GM12878 (cell line): ENCODE results near the gene TMEM91. TPM values are rescaled to one million over a fixed set of nuclear protein-coding genes. Genes with fewer than 3 reads are reported as not detected.

ENCODE experiments used
- ATAC-seq: fragments of 200-7000 bp; cut with Tn5 transposase; 3 replicates; pipeline ENCODE4 v1.9.1; 2020; ENCODE audit warnings: mild to moderate bottlenecking, moderate library complexity
- BruUV-seq: library from RNA; stranded (reverse); fragments of 400-500 nt; replicated peaks from 2 replicates; lab custom pipeline; 2021; lab: Mats Ljungman, UMichigan
- CTCF ChIA-PET: fragments of 300-600 bp; sonication (Branson Sonifier 250); formaldehyde crosslinking; extraction: SDS; loops from one replicate; lab custom pipeline; 2021; ENCODE audit warnings: inconsistent platforms; lab: Yijun Ruan, JAX
- POLR2A ChIA-PET: fragments of 350-600 bp; formaldehyde crosslinking; extraction: SDS; loops from one replicate; lab custom pipeline; 2021; ENCODE audit warnings: inconsistent platforms; lab: Charles Lee
- RAD21 ChIA-PET: fragments of 300-600 bp; sonication (Branson Sonifier 250); formaldehyde crosslinking; loops from one replicate; lab custom pipeline; 2023; ENCODE audit warnings: antibody characterized with exemption; ENCODE audit not compliant: unreplicated experiment; lab: Charles Lee
- SMC1A ChIA-PET: fragments of 300-600 bp; sonication (Branson Sonifier 250); formaldehyde crosslinking; loops from one replicate; lab custom pipeline; 2023; ENCODE audit not compliant: unreplicated experiment, uncharacterized antibody; lab: Charles Lee
- DNase-seq: peaks from one replicate; pipeline ENCODE4 v3.0.0-alpha.2; 2011; ENCODE audit warnings: low read depth, low spot score
- FAIRE-seq: peaks from 3 replicates; lab custom pipeline; 2011; peaks lifted over from hg19 to GRCh38; lab: Jason Lieb, UNC
- H2AFZ ChIP-seq: 2 replicates; pipeline ENCODE4 v1.6.0; 2011; ENCODE audit warnings: low read depth, low read length, control low read depth; ENCODE audit not compliant: control insufficient read depth
- H3K27ac ChIP-seq: 2 replicates; pipeline ENCODE4 v1.5.1; 2011; ENCODE audit warnings: control low read depth; ENCODE audit not compliant: control insufficient read depth, insufficient read depth
- H3K27me3 ChIP-seq, 2 experiments: replicated peaks in 1 of 2; 2 replicates each; pipeline versions ENCODE4 v1.6.0 to v1.6.1; 2011; ENCODE audit warnings: low read length in 1 of 2; ENCODE audit not compliant: control insufficient read depth in 2 of 2, insufficient read depth in 2 of 2
- H3K36me3 ChIP-seq, 2 experiments: 2 replicates each; pipeline ENCODE4 v1.5.1; 2011; ENCODE audit warnings: low read length in 1 of 2; ENCODE audit not compliant: control insufficient read depth in 2 of 2, insufficient read depth in 2 of 2
- H3K4me1 ChIP-seq: 2 replicates; pipeline ENCODE4 v1.6.1; 2011; ENCODE audit warnings: mild to moderate bottlenecking, low read length, moderate library complexity, mixed read lengths; ENCODE audit not compliant: control insufficient read depth, insufficient read depth
- H3K4me2 ChIP-seq: 2 replicates; pipeline ENCODE4 v1.6.0; 2011; ENCODE audit warnings: control low read depth; ENCODE audit not compliant: control insufficient read depth, insufficient read depth
- H3K4me3 ChIP-seq: fragments of 200-600 bp; sonication (generic); 2 replicates; pipeline ENCODE4 v1.5.1; 2016
- H3K79me2 ChIP-seq: 2 replicates; pipeline ENCODE4 v1.6.0; 2011; ENCODE audit warnings: low read length; ENCODE audit not compliant: control insufficient read depth, insufficient read depth
- H3K9ac ChIP-seq: 2 replicates; pipeline ENCODE4 v1.8.0; 2011; ENCODE audit warnings: low read length, control low read depth, mixed read lengths; ENCODE audit not compliant: control insufficient read depth, insufficient read depth
- H3K9me3 ChIP-seq: replicated peaks from 3 replicates; pipeline ENCODE4 v1.5.1; 2011; ENCODE audit warnings: mild to moderate bottlenecking, low read length; ENCODE audit not compliant: control insufficient read depth, insufficient read depth
- H4K20me1 ChIP-seq: 2 replicates; pipeline ENCODE4 v1.6.0; 2011; ENCODE audit not compliant: control insufficient read depth, insufficient read depth
- CEBPB ChIP-seq, 2 experiments: fragments of 150-350 bp in 1 of 2; IDR thresholded peaks; 2 replicates each; pipeline ENCODE4 v1.6.1; 2012 to 2014; ENCODE audit warnings: low read depth in 2 of 2, low read length in 2 of 2, borderline replicate concordance in 1 of 2, inconsistent platforms in 1 of 2
- CHD2 ChIP-seq: IDR thresholded peaks from 2 replicates; pipeline ENCODE4 v1.6.1; 2011; ENCODE audit warnings: low read depth, low read length, improper control_type of control experiment, borderline replicate concordance
- JUNB ChIP-seq: IDR thresholded peaks from 2 replicates; pipeline ENCODE4 v1.6.1; 2016; ENCODE audit warnings: antibody characterized with exemption, mild to moderate bottlenecking
- NR2C1 ChIP-seq: fragments of 450-650 bp; IDR thresholded peaks from 2 replicates; pipeline ENCODE4 v1.6.1; 2017; ENCODE audit warnings: antibody characterized with exemption, mild to moderate bottlenecking, moderate library complexity
- RUNX3 ChIP-seq: IDR thresholded peaks from 2 replicates; pipeline ENCODE4 v1.6.1; 2012; ENCODE audit warnings: low read length, inconsistent platforms
- SMAD1 ChIP-seq: fragments of 450-650 bp; IDR thresholded peaks from 2 replicates; pipeline ENCODE4 v1.6.1; 2018; ENCODE audit warnings: mild to moderate bottlenecking, low read depth; ENCODE audit not compliant: partially characterized antibody
- TCF7 ChIP-seq: IDR thresholded peaks from 2 replicates; pipeline ENCODE4 v1.6.1; 2014; ENCODE audit warnings: antibody characterized with exemption, borderline replicate concordance
- ZBED1 ChIP-seq: IDR thresholded peaks from 2 replicates; pipeline ENCODE4 v1.6.1; 2016; ENCODE audit warnings: borderline replicate concordance
- WGBS: methylation state at CpG from one replicate; pipeline ENCODE4 v1.1.6; 2016; ENCODE audit warnings: low lambda C conversion rate; ENCODE audit not compliant: insufficient replicate concordance, insufficient coverage; ENCODE audit errors: missing lambda C conversion rate; 5-methylcytosine and 5-hydroxymethylcytosine counted together
- in situ Hi-C: fragments of 300-500 bp; cut with MboI; formaldehyde crosslinking; loops from 9 replicates; pipeline ENCODE4 v1.14.3; 2018; ENCODE audit warnings: mixed read lengths
- intact Hi-C: fragments of 100-400 bp; cut with micrococcal nuclease; formaldehyde crosslinking; loops from one replicate; pipeline ENCODE4 v1.14.2; 2022; ENCODE audit not compliant: unreplicated experiment
- polyA plus RNA-seq, 11 experiments: library from polyadenylated mRNA; depleted of rRNA in 4 of 11; unstranded in 6 of 11; stranded (reverse) in 5 of 11; fragments of >200 nt; fragmentation: Nextera tagmentation in 4 of 11; fragmentation: Illumina TruSeq in 1 of 11; extraction: Ambion mirVana in 4 of 11; extraction: Trizol in 1 of 11; gene quantifications; 1 replicate in 1 of 11; 2 replicates in 10 of 11; pipeline versions ENCODE4 v1.2.1 to v1.2.3, GENCODE V29; 2011 to 2016; ENCODE audit warnings: inconsistent platforms in 2 of 11, missing spikeins in 2 of 11, low read depth in 1 of 11
- total RNA-seq, 4 experiments: library from RNA; depleted of rRNA in 3 of 4; stranded (reverse); fragments of >200 nt in 3 of 4; fragmentation: Illumina TruSeq in 1 of 4; extraction: Trizol in 1 of 4; gene quantifications; 2 replicates each; pipeline versions ENCODE4 v1.2.1 to v1.2.3, GENCODE V29; 2013 to 2021
- TF ChIP-seq, protein P1 (sequence below): fragments of 450-650 bp; formaldehyde crosslinking; IDR thresholded peaks from 2 replicates; pipeline ENCODE4 v1.5.0; 2022; ENCODE audit warnings: mild to moderate bottlenecking, missing genetic modification characterization

TMEM91 gene
- total and polyA plus RNA-seq, 10 of the 15 experiments (the other 5 are each of a cell fraction or from before 2014, with no cell fraction given): 1.5 to 5.5 (median 2.7) TPM

GRCh38 chr19:41416194-41416674 is 39.9 kb downstream of the TMEM91 start:
- no peak overlapping the region for H2AFZ ChIP-seq
- RAD21 ChIA-PET: no interaction called here
- no peaks in the 10 kb centered on the region for H3K4me1 ChIP-seq
- SMC1A ChIA-PET: no interaction called here
- intact Hi-C loops (no loop called here), in situ Hi-C loops (no loop called here)
- FAIRE-seq (no peak), DNase-seq (no peak), ATAC-seq (no peak)
- H3K79me2 ChIP-seq: no peaks in the 10 kb centered on the region
- CTCF ChIA-PET: no interaction called here
- H3K9me3 ChIP-seq: no peaks in the 10 kb centered on the region
- no peak overlapping the region for H3K9ac ChIP-seq
- TF ChIP-seq TCF7 (no peak), NR2C1 (no peak), ZBED1 (no peak), SMAD1 (no peak), CEBPB (IDR thresholded peaks at IDR 0.05; ENCODE audit: borderline replicate concordance in 1 of 2, low read depth in 2 of 2, low read length in 2 of 2) (no peak), JUNB (no peak), CHD2 (no peak), RUNX3 (no peak)
- TF ChIP-seq, protein P1, sequence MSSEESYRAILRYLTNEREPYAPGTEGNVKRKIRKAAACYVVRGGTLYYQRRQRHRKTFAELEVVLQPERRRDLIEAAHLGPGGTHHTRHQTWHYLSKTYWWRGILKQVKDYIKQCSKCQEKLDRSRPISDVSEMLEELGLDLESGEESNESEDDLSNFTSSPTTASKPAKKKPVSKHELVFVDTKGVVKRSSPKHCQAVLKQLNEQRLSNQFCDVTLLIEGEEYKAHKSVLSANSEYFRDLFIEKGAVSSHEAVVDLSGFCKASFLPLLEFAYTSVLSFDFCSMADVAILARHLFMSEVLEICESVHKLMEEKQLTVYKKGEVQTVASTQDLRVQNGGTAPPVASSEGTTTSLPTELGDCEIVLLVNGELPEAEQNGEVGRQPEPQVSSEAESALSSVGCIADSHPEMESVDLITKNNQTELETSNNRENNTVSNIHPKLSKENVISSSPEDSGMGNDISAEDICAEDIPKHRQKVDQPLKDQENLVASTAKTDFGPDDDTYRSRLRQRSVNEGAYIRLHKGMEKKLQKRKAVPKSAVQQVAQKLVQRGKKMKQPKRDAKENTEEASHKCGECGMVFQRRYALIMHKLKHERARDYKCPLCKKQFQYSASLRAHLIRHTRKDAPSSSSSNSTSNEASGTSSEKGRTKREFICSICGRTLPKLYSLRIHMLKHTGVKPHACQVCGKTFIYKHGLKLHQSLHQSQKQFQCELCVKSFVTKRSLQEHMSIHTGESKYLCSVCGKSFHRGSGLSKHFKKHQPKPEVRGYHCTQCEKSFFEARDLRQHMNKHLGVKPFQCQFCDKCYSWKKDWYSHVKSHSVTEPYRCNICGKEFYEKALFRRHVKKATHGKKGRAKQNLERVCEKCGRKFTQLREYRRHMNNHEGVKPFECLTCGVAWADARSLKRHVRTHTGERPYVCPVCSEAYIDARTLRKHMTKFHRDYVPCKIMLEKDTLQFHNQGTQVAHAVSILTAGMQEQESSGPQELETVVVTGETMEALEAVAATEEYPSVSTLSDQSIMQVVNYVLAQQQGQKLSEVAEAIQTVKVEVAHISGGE: no peak
- 95% methylated on average over 12 of the region's 12 CpGs for WGBS
- no peak overlapping the region for H3K27ac ChIP-seq
- no peak overlapping the region for H3K4me2 ChIP-seq
- H3K27me3 ChIP-seq: no peaks in the 10 kb centered on the region
- no TSS peak for BruUV-seq
- no peak overlapping the region for H3K4me3 ChIP-seq
- H4K20me1 ChIP-seq: no peaks in the 10 kb centered on the region
- POLR2A ChIA-PET: no interaction called here
- peaks cover 7 to 13% of the 10 kb centered on the region in 2 experiments for H3K36me3 ChIP-seq
